Ishikawa (cell line): ENCODE measurements around the gene CUBN.

Experiments used
- CEBPB ChIP-seq: IDR thresholded peaks from 2 replicates; pipeline ENCODE4 v1.6.1; 2012
- CREB1 ChIP-seq: IDR thresholded peaks from 2 replicates; pipeline ENCODE4 v1.6.1; 2012; ENCODE audit warnings: low read depth
- EGR1 ChIP-seq: IDR thresholded peaks from 2 replicates; pipeline ENCODE4 v1.6.1; 2012
- EP300 ChIP-seq: IDR thresholded peaks from 2 replicates; pipeline ENCODE4 v1.6.1; 2012; ENCODE audit warnings: borderline replicate concordance
- FOXM1 ChIP-seq: IDR thresholded peaks from 2 replicates; pipeline ENCODE4 v1.6.1; 2012; ENCODE audit warnings: low read depth, borderline replicate concordance
- NFIC ChIP-seq: IDR thresholded peaks from 2 replicates; pipeline ENCODE4 v1.6.1; 2012
- RAD21 ChIP-seq: IDR thresholded peaks from 2 replicates; pipeline ENCODE4 v1.6.1; 2012; ENCODE audit warnings: low read depth
- TAF1 ChIP-seq: IDR thresholded peaks from 2 replicates; pipeline ENCODE4 v1.6.1; 2012; ENCODE audit warnings: low read depth, mild to moderate bottlenecking
- TCF12 ChIP-seq: IDR thresholded peaks from 2 replicates; pipeline ENCODE4 v1.6.1; 2012; ENCODE audit warnings: low read depth
- TEAD4 ChIP-seq: IDR thresholded peaks from 2 replicates; pipeline ENCODE4 v1.6.1; 2012
- YY1 ChIP-seq: IDR thresholded peaks from 2 replicates; pipeline ENCODE4 v1.6.1; 2012; ENCODE audit warnings: low read depth
- ZBTB7A ChIP-seq: IDR thresholded peaks from 2 replicates; pipeline ENCODE4 v1.6.1; 2012; ENCODE audit warnings: low read depth
- TF ChIP-seq, protein P1 (sequence below): IDR thresholded peaks from 2 replicates; pipeline ENCODE4 v1.6.1; 2012
- TF ChIP-seq, protein P2 (sequence below): IDR thresholded peaks from 2 replicates; pipeline ENCODE4 v1.6.1; 2012; ENCODE audit warnings: low read depth, mild to moderate bottlenecking
- TF ChIP-seq, protein P3 (sequence below): IDR thresholded peaks from 2 replicates; pipeline ENCODE4 v1.6.1; 2012

CUBN gene

DNA sequence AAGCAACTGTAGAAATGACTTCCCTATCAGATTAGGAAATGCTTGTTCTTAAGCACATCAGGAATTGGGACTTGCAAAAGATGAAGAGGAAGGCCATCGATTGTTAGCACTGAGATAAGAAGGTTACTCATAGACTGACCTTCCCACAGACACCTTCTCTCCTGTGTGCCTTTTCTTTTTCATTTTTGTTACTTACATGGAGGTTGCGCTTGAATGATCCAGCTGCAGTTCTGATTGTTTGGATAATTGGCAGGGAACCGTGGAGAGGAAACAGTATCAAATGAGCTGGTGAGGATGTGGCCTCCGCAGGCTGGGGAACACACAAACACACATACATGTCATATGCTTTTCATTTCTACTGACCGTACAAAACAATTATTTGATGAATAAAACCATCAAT lies 177.5 kb downstream of the CUBN start:
- TF ChIP-seq FOXM1 (no peak), CREB1 (no peak), YY1 (no peak), RAD21 (no peak), NFIC (no peak), ZBTB7A (no peak), EGR1 (no peak), TEAD4 (no peak), TCF12 (no peak), CEBPB (no peak)
- TF ChIP-seq, protein P1, sequence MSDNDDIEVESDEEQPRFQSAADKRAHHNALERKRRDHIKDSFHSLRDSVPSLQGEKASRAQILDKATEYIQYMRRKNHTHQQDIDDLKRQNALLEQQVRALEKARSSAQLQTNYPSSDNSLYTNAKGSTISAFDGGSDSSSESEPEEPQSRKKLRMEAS = no peak
- TF ChIP-seq, protein P2, sequence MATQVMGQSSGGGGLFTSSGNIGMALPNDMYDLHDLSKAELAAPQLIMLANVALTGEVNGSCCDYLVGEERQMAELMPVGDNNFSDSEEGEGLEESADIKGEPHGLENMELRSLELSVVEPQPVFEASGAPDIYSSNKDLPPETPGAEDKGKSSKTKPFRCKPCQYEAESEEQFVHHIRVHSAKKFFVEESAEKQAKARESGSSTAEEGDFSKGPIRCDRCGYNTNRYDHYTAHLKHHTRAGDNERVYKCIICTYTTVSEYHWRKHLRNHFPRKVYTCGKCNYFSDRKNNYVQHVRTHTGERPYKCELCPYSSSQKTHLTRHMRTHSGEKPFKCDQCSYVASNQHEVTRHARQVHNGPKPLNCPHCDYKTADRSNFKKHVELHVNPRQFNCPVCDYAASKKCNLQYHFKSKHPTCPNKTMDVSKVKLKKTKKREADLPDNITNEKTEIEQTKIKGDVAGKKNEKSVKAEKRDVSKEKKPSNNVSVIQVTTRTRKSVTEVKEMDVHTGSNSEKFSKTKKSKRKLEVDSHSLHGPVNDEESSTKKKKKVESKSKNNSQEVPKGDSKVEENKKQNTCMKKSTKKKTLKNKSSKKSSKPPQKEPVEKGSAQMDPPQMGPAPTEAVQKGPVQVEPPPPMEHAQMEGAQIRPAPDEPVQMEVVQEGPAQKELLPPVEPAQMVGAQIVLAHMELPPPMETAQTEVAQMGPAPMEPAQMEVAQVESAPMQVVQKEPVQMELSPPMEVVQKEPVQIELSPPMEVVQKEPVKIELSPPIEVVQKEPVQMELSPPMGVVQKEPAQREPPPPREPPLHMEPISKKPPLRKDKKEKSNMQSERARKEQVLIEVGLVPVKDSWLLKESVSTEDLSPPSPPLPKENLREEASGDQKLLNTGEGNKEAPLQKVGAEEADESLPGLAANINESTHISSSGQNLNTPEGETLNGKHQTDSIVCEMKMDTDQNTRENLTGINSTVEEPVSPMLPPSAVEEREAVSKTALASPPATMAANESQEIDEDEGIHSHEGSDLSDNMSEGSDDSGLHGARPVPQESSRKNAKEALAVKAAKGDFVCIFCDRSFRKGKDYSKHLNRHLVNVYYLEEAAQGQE = no peak

DNA sequence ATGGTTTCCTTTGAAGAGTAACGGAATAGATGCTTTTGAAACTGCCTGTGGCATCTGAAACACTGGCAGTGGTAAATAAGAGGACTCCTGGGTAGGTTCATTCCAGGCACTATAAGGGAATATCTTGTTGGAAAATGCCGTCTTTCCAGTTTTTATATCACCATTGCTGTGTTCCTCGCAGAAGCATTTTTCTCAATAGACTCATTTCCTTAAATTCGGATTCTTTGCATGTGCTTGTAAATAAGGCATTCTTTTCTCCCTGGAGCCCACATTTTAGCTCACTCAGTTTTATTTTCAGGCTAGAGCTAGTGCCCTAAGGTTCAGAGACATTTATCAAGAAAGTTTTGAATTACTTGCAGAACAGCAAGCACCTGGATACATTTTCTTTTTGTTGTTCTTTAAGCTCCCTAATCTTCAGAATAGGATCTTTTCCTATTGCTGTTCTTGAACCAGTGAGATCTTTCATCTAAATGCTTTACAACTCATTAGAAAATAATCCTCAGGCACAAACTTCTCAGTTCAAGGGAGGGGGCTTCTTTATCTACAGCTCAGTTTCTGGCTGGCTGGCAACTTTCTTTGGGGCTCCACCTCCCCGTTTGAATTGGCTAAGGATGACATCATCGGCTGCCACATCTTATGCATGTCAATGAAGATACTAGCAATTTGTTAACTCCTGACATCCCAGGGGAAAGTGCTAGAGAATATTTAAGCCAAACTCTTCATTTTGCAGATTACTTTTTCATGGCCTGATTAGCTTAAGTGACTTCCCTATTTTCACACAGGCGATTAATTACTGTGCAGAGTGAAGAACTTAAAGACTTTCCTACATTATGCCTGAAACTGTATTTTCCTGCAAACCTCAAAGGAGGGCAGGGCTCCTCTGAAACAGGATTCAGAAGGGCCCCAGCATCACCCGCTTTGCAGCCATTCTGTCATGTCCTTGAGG lies 178.7 kb downstream of the CUBN start:
- TF ChIP-seq CREB1 (no peak), YY1 (no peak), NFIC (no peak), FOXM1 (no peak), TCF12 (no peak), EGR1 (no peak), CEBPB (no peak), TEAD4 (no peak), EP300 (no peak), RAD21 (no peak)
- TF ChIP-seq, protein P3, sequence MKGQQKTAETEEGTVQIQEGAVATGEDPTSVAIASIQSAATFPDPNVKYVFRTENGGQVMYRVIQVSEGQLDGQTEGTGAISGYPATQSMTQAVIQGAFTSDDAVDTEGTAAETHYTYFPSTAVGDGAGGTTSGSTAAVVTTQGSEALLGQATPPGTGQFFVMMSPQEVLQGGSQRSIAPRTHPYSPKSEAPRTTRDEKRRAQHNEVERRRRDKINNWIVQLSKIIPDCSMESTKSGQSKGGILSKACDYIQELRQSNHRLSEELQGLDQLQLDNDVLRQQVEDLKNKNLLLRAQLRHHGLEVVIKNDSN = no peak
- TF ChIP-seq, protein P2 = no peak
- TF ChIP-seq, protein P1 = no peak

DNA sequence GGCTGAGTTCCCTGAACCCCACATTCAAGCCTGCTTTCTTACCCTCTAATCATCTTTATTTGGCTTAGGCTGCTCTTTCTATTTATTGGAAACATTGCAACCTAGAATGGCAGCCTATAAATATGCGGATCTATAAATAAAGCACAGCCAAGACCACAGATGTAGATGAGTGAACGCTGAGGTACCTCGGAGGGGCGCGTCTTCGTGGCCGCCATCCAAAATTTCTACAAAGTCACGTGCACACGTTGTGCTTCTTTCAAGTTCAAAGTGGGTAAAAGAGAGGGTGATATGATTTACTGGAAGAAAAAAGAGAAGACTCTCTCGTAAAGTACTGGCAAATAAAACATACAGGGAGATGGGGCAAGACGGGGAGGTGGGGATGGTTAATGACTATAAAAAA lies 179.8 kb downstream of the CUBN start:
- TF ChIP-seq RAD21 = no peak
- no peak for TF ChIP-seq EP300
- TF ChIP-seq CEBPB = no peak
- TF ChIP-seq TEAD4 = no peak
- TF ChIP-seq, protein P2 = no peak
- no peak for TF ChIP-seq TAF1
- TF ChIP-seq, protein P3 = no peak

DNA sequence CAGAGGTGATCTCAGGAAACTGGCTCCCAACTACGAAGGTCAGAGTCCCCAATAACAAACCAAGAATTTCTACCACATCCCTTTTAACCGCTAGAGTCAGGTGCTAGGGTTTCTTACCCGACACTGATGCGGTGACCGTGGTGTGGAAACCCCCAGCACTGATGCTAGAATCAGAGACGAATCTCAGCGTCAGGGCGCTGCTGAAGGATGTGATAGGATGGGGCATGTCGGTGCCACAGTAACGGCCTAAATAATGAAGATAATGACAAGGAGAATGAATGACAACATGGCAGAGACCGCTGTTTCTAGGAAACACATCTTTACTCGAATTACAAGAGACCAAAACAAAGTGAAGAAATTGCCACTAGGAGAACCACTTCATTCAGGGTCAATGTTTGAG lies 181.2 kb downstream of the CUBN start:
- TF ChIP-seq CEBPB = no peak
- TF ChIP-seq RAD21 = no peak
- no peak for TF ChIP-seq ZBTB7A
- TF ChIP-seq, protein P3 = no peak
- no peak for TF ChIP-seq EP300
- no peak for TF ChIP-seq CREB1
- TF ChIP-seq, protein P1 = no peak
- TF ChIP-seq TAF1 = no peak
- TF ChIP-seq TCF12 = no peak
- no peak for TF ChIP-seq TEAD4
- TF ChIP-seq NFIC = no peak
